NCI-H748 (cell line): ENCODE results near the gene BAIAP3.

Experiments used
- DNase-seq: peaks from one replicate; lab custom pipeline; 2025; ENCODE audit not compliant: unreplicated experiment; lab: John Stamatoyannopoulos, UW

Gene BAIAP3

GRCh38 chr16:1362807-1363206, 29.4 kb downstream of the BAIAP3 start:
- DNase-seq, result no peak

GRCh38 chr16:1363501-1364041, 30.1 kb downstream of the BAIAP3 start:
- peak; percentile 36 for DNase-seq

GRCh38 chr16:1364510-1364909, 31.1 kb downstream of the BAIAP3 start:
- no peak for DNase-seq

GRCh38 chr16:1366060-1366711, 32.7 kb downstream of the BAIAP3 start:
- no peak for DNase-seq

- peak; percentile 14 for DNase-seq
Observed at GRCh38 chr16:1366712-1367299, 33.4 kb downstream of the BAIAP3 start.

- DNase-seq, result peak; percentile 15
Observed at GRCh38 chr16:1367486-1368174, 34.2 kb downstream of the BAIAP3 start.

GRCh38 chr16:1371054-1371978, 37.9 kb downstream of the BAIAP3 start:
- no peak for DNase-seq

GRCh38 chr16:1372292-1372950, 39.0 kb downstream of the BAIAP3 start:
- DNase-seq, result no peak

- no peak for DNase-seq
Observed at GRCh38 chr16:1374418-1375297, 41.2 kb downstream of the BAIAP3 start.

- no peak for DNase-seq
Observed at GRCh38 chr16:1375298-1375640, 41.8 kb downstream of the BAIAP3 start.

- DNase-seq, result no peak
Observed at GRCh38 chr16:1375741-1376410, 42.4 kb downstream of the BAIAP3 start.

- no peak for DNase-seq
Observed at GRCh38 chr16:1377406-1378010, 44.1 kb downstream of the BAIAP3 start.

GRCh38 chr16:1378087-1378803, 44.8 kb downstream of the BAIAP3 start:
- no peak for DNase-seq

- DNase-seq, result peak; percentile 18
Observed at GRCh38 chr16:1378804-1379303, 45.4 kb downstream of the BAIAP3 start.

- DNase-seq, result peak; percentile 63
Observed at GRCh38 chr16:1379304-1380076, 46.0 kb downstream of the BAIAP3 start.

GRCh38 chr16:1380195-1380594, 46.8 kb downstream of the BAIAP3 start:
- DNase-seq, result no peak
